ENCODE measurements around the gene ARHGAP22. TPM values are rescaled to one million over a fixed set of nuclear protein-coding genes. Genes with fewer than 3 reads are reported as not detected.

ARHGAP22 gene
- total RNA-seq, 4 donors from 2014 or later, result 3.2 to 24.0 (median 9.9) TPM

DNA sequence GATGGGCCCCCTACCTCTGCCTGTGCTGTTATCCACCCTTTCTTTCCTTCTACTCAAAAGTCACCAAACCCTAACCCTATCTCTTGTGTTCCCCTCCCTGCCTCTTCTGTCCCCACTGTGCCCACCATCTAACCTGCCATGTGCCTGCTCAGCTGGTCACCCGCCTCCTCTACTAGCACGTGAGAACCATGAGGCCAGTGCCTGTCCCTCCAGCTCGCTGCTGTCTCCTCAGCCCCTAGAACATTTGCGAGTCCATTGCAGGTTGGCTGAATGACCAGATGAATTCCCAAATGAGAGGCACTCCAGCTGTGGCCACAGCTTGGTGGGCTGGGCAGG lies 129.0 kb downstream of the ARHGAP22 start:
- ATAC-seq (ENCODE audit: low FRiP score) (no peak), DNase-seq (ENCODE audit: low spot score) (no peak)
- TF ChIP-seq, protein P1, sequence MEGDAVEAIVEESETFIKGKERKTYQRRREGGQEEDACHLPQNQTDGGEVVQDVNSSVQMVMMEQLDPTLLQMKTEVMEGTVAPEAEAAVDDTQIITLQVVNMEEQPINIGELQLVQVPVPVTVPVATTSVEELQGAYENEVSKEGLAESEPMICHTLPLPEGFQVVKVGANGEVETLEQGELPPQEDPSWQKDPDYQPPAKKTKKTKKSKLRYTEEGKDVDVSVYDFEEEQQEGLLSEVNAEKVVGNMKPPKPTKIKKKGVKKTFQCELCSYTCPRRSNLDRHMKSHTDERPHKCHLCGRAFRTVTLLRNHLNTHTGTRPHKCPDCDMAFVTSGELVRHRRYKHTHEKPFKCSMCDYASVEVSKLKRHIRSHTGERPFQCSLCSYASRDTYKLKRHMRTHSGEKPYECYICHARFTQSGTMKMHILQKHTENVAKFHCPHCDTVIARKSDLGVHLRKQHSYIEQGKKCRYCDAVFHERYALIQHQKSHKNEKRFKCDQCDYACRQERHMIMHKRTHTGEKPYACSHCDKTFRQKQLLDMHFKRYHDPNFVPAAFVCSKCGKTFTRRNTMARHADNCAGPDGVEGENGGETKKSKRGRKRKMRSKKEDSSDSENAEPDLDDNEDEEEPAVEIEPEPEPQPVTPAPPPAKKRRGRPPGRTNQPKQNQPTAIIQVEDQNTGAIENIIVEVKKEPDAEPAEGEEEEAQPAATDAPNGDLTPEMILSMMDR (IDR thresholded peaks at IDR 0.05), result no peak

DNA sequence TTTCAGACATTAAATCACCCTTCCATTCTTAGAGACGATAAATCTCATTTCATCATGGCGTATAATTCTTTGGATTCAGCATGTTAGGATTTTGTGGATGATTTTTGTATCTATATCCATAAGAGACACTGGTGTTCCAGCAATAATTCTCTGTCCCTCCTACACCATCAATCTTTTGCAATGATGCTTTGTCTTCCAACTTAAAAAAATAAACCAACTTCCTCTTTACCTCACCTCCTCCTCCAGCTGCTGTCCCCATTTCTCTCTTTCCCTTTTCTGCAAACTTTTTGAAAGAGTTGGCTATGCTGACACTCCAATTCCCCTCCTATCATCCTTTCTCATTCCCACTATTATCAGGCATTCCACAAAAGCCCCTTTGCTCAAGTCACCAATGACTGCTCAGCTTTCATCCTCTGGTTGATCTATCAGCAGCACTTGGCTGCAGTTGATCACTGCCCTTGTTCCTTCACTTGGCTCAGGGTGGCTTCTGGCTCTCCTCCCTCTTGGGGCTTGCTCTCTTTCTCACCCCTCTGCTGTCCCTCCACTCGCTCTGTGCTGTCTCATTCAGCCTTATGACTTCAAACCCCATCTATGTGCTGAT lies 130.0 kb downstream of the ARHGAP22 start:
- DNase-seq (ENCODE audit: low spot score), result no peak
- TF ChIP-seq, protein P1 (IDR thresholded peaks at IDR 0.05), result no peak
- ATAC-seq (ENCODE audit: low FRiP score), result no peak

DNA sequence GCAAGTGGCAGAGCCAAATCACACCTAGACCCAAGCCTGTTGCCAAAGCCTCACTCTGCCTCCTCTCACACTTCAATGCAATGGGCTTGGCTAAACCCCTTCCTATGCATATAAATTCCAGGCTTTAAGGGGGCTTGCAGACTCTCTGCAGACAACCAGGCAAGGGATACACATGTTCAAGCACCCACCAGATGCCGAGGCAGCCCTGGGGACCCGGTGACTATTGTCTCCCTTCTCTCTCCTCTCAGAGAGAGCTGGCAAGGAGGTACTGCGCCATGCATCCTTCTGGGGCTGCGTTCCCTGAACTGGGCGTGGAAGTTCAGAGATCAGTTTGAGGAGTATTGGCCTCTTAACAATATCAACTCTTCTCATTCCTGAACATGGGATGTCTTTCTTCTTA lies 131.2 kb downstream of the ARHGAP22 start:
- no peak for ATAC-seq (ENCODE audit: low FRiP score)
- TF ChIP-seq, protein P1 (IDR thresholded peaks at IDR 0.05), result no peak
- DNase-seq (ENCODE audit: low spot score), result no peak

DNA sequence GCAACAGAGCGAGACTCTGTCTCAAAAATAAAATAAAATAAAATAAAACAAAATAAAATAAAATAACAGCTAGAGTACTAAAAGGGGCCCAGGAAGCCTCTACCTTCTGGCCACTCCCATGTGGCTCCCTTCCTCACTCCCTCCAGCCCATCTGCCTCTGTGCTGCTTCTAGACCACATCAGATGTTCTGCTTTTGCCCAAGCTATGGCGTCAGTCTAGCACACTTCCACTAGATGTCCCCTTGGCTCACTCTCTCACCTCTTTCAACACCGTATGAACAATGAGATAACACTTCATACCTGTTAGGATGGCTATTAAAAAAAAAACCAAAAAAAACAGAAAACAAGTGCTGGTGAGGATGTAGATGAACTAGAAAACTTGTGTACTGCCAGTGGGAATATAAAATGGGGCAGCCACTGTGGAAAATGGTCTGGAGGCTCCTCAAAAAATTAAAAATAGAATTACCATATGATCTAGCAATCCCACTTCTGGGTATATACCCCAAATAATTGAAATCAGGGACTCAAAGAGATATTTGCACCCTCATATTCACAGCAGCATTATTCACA lies 132.3 kb downstream of the ARHGAP22 start:
- TF ChIP-seq, protein P1 (IDR thresholded peaks at IDR 0.05), result no peak
- ATAC-seq (ENCODE audit: low FRiP score) (no peak), DNase-seq (ENCODE audit: low spot score) (no peak)

GRCh38 chr10:48470893-48471805 lies 133.7 kb downstream of the ARHGAP22 start:
- ATAC-seq (ENCODE audit: low FRiP score) (no peak), DNase-seq (ENCODE audit: low spot score) (no peak)

DNA sequence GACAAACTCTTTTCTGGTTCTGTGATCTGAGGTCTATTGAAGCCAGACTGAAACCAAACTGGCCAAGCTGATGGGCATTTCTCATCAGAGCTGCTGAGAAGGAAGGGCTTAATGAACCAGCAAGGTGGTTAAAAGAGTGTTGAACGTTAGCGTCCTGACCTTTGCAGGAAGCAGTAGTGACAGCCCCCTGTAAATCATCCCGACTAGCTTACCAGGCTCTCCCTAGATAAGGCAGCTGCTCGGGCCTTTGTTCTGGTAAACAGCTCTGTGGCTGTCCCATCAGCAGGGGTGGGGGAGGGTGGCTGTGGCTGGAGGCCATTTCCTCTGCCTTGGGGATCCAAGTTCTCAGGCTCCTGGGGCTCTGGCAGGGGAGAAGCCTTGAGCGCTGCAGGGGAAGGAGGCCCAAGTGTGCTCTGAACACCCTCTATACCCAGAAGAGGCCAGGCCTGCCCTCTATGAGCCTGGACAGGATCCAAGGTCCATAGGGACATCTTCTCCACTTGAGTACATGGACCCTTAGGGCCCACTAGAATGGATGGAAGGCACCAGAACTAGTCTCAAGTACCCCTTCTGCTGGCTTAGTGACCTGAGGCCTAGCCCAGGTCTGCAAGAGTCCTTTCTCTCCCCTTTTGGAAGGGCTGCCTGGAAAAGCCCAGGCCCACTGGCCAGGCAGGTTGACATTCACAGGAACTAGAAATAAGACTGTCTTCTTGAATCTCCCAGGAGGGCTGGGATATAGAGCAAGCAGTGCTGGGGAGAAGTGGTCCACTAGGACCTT lies 134.6 kb downstream of the ARHGAP22 start:
- TF ChIP-seq, protein P1 (IDR thresholded peaks at IDR 0.05), result no peak
- ATAC-seq (ENCODE audit: low FRiP score) (no peak), DNase-seq (ENCODE audit: low spot score) (no peak)

More at GRCh38 chr10:48470893-48471805, 133.7 kb downstream of the ARHGAP22 start:
- TF ChIP-seq, protein P1 (IDR thresholded peaks at IDR 0.05), result no peak

Measured in omental fat pad (tissue), 4 donors.